ENCODE measurements around the gene DNAAF3.
"Not testable (repeated sequence)": the region's sequence is repeated elsewhere in the genome, so short reads cannot be mapped to it uniquely, and the experiment has no call there.

DNAAF3 gene

DNA sequence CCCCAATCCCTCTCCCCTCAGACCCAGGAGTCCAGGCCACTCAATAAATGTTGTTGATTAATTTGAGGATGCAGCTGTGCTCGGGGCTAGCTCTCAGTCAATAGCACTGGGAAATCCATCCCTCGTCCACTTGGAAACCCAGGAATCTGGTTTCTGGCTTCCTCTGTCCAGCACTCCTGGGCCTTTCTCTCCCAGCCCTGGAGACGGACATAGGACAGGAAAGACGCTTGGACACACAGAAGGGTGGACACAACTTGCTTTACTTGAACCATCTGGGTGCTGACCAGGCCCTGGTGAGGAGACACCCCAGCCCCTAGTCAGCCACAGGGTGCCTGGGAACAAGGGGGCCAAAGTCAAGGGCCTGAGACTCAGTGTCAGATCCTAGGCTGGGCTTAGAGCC lies 8.0 kb downstream of the DNAAF3 start:
- DNase-seq (ENCODE audit: low read depth), result no peak
- no peak for TF ChIP-seq CTCF (IDR thresholded peaks at IDR 0.05; ENCODE audit: low read length, missing control alignments)
- H3K4me3 ChIP-seq (replicated peaks; ENCODE audit: low read depth, low read length), result no peak overlapping the region

DNA sequence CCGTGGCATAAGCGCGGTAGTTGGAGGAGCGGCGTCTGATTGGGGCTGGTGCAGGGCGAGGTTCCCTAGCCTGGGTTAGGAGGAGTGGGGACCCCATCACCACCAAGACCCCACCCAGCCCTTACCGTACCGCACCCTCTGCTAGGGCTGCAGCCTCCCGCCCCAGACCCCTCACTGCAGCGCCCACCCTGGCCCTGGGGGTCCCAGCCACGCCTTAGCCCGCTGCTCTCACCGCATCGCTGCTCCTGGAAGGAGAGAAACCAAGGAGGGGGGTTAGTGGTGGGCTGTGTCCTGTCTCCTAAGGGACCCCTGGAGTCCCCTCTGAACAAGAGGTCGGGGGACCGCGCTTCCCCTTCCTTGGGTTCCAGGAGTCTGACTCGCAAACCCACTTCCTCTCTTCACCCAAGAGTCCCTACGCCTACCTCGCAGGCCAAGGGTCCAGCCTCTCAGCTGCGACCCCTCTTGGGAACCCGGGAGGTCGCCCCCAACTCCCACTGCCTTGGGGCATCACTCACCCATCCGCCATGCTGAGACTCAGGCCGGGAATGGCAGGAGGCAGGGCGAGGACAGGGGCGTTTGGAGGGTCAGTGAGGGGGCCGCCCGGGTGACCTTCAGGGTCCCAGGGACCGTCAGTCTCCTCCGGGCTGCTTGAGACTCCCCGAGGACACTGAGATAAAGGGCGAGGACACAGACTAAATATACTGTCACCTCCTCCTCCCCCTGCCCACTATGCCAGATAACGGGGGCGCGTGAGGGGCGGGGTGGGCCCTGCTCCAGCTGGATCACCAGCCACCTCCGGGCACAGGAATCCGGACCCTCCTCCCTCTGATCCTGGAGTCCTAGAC lies 9.1 kb downstream of the DNAAF3 start, which contains the start of gene TNNI3:
Gene TNNI3 (minus strand): TSS at position 669 of the 845 bp plus-strand sequence. CDS start 143 bp downstream, at position 526.
- no peak within 1 kb of the TSS for H3K4me3 ChIP-seq (replicated peaks; ENCODE audit: low read depth, low read length)
- DNase-seq (ENCODE audit: low read depth), result no peak
- TF ChIP-seq CTCF (IDR thresholded peaks at IDR 0.05; ENCODE audit: low read length, missing control alignments), result no peak

DNA sequence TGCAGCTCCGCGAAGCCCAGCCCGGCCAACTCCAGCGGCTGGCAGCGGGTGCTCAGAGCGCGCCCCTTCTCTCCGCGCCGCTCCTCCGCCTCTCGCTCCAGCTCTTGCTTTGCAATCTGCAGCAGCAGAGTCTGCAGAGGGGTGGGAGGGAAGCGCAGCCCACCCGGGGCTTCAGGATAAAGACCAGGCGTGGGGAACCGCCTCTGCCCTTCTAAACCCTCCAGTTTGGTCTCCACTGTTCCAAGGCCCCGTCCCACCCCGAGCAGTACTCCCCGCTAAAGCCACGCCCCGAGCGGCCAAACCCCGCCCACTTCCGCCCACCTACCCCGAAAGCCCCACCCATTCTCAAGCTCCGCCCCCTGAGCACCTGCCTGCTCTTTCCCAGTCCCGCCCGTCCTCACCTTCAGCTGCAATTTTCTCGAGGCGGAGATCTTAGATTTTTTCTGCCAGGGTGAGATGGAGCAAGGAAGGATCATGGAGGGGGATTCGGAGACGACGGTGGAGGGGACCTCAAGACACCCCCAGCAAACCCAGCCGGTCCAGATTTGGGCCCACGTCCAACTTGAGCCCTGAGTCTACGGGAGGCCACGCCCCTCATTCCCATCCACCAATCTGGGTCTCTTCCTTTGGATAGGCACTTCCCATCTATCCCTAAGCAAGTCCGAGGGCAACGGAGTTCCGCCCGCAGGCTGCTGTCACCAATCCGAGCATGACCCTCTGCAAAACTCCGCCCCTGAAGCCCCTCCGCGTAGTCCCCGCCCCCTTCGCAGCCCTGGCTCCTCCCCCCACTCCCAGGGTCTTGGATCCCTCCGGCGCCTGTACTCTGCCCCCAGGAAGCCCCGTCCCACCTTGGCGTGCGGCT lies 10.0 kb downstream of the DNAAF3 start:
- peak; percentile 40 for DNase-seq (ENCODE audit: low read depth)
- no peak for TF ChIP-seq CTCF (IDR thresholded peaks at IDR 0.05; ENCODE audit: low read length, missing control alignments)
- H3K4me3 ChIP-seq (replicated peaks; ENCODE audit: low read depth, low read length), result no peak overlapping the region

DNA sequence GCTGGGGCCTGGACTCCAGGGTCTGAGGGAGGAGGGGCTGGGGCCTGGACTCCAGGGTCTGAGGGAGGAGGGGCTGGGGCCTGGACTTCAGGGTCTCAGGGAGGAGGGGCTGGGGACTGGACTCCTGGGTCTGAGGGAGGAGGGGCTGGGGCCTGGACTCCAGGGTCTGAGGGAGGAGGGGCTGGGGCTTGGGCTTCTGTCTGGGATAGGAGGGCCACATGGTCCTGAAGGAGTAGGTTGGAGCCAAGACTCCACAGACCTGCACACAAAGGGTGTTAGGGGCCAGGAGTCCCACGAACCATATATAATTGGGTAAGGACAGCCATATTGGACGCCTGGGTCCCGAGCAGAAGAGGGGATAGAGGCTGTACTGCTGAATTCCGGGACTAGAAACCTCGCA lies 10.6 kb downstream of the DNAAF3 start:
- not testable (repeated sequence) for DNase-seq (ENCODE audit: low read depth); H3K4me3 ChIP-seq (replicated peaks; ENCODE audit: low read depth, low read length)

GRCh38 chr19:55153652-55154264 lies 12.7 kb downstream of the DNAAF3 start:
- no peak for DNase-seq (ENCODE audit: low read depth)
- H3K4me3 ChIP-seq (replicated peaks; ENCODE audit: low read depth, low read length), result no peak overlapping the region
- TF ChIP-seq CTCF (IDR thresholded peaks at IDR 0.05; ENCODE audit: low read length, missing control alignments), result no peak

DNA sequence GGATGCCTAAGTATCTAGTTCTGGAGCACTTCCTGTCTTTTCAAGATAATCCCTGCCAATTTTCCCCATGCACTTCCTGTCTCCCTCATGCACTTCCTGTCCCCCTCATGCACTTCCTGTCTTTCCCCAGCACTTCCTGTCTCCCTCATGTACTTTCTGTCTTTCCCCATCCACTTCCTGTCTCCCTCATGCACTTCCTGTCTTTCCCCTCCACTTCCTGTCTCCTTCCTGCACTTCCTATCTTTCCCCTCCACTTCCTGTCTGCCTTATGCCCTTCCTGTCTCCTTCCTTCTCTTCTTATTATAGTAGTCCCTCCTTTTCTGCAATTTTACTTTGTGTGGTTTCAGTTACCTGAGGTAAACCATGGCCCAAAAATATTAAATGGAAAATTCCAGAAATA lies 14.4 kb downstream of the DNAAF3 start:
- no peak overlapping the region for H3K4me3 ChIP-seq (replicated peaks; ENCODE audit: low read depth, low read length)
- DNase-seq (ENCODE audit: low read depth), result no peak
- TF ChIP-seq CTCF (IDR thresholded peaks at IDR 0.05; ENCODE audit: low read length, missing control alignments), result no peak

All from fibroblast of pulmonary artery (primary cell).